ENCODE results near the gene SLC9A9.
A peak's percentile ranks its signal among the peaks of the same experiment; 100 is the strongest.

SLC9A9 gene

DNA sequence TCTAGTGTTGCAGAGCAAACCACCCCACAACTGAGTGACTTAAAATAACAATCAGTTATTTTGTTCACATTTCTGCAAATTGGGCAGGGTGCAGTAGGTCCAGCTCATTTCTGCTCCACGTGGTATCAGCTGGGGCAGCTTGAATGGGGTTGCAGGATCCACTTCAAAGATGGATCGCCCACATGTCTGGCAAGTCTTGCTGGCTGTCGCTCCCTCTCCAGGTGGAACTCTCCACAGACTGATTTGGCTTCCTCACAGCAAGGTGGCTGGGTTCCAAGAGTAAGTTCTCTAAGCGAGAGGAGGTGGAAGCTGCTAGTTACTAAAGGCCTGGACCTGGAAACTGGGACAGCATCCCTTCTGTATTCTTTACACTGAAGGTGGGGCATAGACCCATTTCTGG lies 213.3 kb downstream of the SLC9A9 start:
- peak; percentile 37 for DNase-seq

DNA sequence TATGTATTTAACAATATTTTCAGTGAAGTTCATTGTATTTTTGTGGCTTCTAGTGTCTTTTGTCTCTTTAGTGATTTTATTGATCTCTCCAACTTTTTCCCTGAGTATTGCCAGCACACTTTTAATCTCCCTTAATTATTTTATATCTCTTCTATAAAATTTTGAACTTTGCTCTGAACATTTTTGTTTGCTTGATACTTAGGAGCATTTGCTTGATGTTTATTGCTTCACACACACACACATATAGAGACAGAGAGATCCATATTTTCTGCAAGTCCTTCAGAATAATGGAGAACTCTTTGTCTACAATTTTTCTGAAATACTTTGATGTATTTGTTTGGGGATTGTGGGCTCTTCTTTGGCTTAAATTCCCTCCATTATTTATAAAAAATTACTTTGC lies 213.8 kb downstream of the SLC9A9 start:
- DNase-seq: no peak

DNA sequence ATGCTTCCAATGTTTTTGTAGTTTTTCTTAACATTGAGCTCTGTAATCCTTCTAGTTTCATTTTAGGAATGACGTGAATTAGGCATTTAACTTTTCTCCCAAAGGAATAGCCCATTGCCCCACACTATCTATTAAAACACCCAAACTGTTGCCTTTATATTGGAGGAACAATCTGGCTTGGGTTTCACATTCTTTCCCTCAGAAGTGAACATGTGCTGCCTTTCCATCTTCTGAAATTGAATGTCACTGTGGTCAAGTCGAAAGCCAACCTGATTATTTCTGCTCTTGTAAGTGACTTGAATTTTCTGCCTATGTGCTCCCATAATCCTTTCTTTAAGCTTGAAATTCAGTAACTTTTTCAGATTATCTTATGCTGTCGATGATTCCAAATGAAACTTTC lies 214.5 kb downstream of the SLC9A9 start:
- DNase-seq: no peak

DNA sequence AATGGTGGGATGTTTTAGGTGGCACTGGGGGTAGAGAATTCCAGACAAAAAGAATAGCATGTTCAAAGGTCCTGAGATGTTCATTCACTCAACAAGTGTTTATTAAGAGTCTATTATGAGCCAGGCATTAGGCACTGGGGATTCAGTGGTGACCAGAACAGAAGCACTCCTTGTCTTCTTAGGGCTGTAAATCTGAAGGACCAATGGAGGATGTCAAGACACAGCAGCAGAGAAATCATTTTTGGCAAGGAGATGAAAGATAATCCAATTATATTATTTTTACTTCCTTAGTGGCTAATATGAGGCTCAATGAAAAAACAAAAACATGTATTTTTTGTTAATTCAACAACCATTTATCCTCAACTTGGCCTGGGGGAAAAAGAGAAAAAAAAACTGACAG lies 218.5 kb downstream of the SLC9A9 start:
- no peak for DNase-seq

DNA sequence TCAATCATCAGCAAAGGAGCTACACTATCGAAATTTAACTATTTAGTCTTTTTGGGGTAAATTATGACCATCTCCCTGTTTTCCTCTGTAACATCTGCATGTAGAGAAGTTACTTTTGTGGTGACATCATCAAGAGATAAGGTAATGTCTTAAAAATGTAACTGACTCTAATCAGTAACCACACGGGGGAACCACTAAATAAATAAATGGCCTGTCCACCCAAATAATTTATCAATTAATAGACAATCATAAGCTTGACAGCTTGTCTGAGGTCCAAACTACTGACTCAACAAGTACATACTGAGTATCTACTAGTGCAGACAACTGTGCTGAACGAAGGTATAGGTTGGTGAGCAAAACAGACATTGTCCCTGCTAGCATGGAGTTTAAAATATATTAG lies 219.3 kb downstream of the SLC9A9 start:
- no peak for DNase-seq

DNA sequence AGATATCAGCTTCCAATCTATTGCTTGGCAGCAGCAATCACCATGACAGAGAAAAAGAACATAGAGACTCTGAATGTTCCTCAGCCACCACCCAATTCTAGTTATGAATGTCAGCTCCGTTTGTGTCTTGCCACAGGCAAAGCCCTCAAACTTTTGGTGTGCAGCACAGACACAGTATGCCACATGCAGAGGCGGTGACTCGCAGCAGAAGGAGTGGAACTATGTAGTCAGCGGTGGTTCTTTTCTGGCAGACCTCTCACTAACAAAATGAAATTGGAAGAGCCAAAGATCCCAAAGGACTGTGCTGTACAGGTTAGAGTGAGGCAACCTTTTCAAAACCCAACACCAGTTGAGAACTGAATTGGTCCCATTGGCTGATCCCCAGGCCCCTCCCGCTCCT lies 220.9 kb downstream of the SLC9A9 start:
- no peak for DNase-seq

DNA sequence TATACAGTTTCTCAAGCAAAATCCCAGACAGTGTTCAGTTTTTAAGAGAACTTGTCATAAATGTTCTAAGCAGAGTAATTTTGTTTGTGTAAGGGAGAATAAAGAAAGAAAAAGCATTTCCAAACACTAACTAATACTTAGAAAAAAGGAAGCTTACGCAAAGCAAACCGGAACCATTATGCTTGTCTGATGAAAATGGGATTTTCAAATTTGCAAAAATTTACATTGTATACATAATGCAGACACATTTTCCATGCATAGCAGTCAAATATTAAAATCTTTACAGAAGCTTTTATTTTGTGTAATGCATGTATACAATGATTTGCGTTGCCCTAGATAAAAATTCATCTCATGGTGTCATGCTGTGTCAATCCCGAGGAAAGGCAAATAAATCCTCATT lies 229.0 kb downstream of the SLC9A9 start:
- DNase-seq: no peak

DNA sequence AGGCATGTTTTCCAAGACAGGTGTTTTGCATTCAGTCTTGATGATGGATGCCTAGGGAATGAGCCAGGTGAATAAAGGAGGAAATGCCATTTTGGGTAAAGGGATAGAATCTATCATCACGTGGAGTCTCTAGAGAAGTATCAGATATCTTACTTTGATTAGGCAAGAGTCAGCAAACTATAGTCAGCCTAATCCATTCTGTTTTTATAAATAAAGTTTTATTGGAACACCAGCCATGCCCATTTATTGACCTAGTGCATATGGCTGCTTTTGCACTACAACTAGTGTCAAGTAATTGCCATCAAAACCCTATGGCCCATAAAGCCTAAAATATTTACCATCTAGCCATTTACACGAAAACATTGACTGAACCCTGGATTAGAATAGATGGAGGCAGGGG lies 231.2 kb downstream of the SLC9A9 start:
- no peak for DNase-seq

DNA sequence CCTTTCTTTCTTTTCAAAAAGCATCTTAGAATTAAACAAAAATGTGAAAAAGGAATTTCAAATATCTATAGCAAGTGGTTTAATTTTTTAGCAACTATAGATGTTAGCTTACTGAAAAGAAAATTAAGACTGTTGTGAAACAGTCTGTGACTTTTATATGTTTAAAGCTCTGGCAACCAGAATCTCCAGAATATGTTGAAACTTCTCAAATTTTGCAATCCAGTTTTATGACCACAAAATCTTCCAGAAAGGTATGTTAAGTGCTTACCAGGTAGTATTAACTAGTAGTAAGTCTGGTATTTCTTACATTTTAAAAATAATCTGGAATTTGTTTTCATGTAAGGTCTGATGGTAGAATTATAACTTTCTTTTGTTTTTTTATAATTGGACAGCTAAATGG lies 235.0 kb downstream of the SLC9A9 start:
- DNase-seq: no peak

DNA sequence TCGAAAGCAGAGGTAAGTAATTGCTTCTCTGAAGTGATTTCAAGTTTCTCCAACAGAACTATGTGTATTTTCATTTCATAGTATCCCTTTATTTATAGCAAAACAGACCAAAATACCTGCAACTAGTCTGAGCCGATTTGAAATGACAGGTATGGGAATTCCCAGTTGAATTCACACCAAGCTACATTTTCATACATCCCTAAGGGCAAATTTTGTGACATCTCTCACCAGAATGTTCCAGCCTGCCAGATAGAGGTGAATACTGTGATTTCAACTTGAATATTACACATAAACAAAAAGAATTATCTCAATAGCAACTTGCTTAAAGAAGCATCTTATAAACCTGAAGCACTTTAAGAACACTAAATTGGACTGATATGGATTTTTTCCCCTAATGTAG lies 235.7 kb downstream of the SLC9A9 start:
- no peak for DNase-seq

DNA sequence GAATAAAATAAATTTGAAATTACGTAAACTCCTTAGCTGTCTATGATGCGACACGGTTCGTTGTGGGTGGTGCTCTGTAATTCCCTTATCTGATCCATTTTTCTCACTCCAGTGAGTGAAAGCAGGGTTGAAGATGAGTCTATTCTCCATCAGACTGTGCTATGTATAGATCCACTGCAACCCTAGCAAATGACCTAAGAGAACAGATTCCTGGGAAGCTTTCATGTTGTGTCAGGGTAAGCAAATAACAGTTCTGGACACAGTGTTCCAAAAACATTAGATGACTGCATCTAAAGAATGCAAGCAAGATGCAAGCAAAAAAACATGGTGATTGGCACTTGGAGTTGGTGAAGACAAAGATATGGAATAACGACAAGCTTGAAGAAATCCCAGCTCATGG lies 239.3 kb downstream of the SLC9A9 start:
- no peak for DNase-seq

DNA sequence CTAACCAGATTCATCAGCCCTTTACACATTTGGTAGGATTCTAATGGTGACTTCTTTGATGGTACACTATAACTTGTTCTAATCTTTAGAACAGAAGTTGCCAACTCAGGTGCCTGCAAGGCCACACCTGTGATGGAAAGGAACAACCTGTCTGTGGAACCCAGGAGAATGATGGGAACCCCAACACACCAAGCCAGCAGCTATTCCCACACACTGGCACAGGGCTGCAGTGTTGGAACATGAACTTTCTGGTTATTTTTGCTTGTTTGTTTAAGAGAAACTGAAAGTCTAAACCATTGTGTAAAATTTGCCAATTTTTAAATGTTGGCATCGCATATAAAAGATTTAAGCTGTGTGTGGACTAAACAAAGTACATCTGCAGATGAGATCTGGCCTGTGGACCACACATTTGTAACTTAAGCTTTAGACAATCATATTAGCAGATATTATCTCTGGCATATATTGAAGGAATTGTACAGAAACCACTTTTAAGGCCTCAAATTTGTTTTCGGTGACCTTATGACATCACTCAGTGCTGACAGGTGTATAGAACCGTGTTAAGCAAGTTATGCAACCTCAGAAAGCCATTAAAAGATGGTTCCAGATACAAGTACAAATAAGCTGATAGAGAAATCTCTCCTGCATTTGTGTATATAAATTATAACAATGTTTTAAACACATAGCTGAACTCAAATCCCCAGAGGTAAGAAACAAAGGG lies 242.9 kb downstream of the SLC9A9 start:
- no peak for DNase-seq

DNA sequence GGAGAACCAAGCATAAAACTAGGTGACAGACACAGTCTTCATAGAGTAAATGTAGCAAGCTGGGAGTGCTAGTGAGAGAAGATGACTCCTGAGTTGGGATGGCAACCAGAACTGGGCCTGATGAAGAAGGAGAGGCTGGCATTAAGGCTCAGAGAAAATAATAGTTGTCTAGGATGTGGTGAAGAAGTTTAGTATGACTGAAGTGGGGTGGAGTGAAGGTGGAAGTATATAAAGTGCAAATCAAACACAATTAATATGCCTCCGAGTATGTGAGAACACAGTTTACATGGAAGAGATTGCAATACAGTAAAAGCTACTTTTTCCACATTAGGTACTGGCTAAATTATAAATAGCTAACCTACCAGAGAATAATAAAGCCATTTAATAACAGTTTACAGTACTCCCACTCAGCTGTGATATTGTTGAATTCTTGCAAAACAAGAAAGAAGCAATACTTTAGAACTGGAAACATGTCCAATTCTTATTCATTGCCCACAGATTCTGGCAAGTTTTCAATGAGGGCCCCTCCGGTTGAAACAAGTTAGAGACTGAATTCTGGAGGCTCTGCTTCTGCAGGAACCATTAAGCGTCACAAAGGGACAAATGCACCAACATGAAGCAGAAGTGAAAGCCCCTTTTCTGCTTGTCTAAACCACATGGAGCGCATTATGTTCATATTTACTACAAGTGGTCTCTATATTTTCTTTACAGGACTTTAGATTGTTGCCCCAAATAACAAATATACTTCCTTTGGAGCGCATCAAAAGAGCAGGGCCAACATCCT lies 243.7 kb downstream of the SLC9A9 start:
- no peak for DNase-seq

DNA sequence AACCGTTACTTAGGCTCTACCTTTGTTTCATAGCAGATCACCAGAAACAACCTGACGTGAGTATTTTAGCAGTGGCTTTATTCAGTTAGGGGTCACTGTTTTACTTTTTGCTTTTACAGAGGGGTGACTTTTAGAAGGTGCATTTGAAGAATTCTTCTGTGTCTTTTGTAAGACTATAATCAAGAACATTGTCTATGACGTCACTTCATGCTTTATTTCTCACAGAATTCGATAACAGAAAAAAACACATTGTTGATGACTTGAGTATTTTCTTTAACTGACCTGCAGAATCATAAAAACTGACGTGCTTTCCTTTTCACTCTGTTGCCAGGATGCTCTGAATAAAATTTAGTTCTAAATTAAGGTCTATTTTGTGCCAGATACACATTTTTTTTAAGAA lies 244.5 kb downstream of the SLC9A9 start:
- DNase-seq: no peak

DNA sequence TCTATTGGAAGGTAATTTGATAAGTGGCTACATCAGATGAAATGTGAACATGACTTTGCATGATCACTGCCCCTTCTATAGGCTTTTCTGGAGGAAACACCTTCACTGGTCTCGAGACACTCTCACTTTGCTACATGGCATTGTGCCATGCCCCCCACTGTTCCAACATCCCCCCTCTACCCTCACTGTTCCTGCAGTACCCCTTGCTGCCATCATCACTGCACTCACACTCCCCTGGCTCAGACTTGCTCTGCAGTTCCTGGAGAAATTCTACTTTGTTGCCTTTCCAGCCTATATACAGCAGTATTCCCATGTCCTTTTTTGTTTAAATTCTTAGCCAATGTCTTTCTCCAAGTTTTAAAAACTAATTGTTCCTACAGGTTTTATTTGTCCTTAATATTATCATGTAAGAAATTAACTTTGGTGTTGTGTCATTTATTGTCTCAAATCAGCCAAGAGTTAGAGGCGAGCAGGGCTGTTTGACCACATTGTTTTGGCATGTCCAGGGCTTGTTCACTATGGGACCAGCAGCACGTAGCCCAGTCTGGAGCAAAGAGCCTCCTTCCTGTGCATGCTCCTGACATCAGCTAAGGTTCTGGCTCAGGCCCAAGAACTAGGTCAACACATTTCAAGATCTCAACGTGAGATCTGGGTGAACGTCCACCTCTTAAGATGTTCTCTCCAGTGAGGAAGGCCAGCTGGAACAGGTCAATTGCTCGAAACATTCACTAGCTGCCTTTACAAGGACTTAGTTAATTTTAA lies 246.4 kb downstream of the SLC9A9 start:
- DNase-seq: peak; percentile 38

DNA sequence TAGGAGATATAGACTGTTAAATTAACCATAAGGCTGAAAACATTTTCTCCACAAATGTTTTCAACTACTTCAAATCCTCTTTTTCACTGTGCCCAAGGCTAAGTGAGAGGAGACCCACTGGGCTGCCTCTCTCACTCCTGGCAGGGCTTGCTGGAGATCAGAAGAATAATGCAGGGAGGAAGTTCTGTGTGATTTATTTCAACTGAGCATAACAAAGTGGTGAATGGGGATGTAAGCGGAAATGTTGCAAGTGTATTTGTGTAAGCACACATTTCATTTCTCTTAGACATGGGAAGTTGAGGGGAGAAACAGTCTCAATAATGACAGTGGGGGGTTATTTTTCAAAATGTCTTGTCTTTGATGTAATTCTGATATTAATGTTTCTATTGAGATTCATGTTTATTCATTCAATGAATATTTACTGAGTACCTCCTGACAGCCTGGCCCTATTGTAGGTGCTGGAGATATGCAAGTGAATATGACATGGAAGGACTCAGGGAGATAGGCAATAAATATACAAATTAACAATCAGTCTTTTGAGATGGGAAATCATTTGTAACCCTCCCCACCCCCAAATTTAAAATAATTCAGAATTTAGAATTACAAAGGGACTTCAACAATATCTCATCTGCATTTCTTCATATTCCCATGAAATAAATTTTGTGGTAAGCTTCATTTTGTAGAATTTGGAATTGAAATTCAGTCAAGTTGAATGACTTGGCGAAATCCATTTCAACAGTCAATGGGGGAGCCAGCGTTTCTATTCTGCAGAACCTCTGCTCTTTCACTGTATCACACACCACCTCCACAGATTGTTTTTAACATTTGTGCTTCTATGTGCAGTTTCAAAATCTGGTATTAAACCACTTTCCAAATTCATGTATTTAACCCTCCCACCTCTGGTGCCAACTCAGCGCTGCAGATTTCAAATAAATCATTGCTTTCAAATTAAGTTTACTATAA lies 247.2 kb downstream of the SLC9A9 start:
- DNase-seq: no peak

DNA sequence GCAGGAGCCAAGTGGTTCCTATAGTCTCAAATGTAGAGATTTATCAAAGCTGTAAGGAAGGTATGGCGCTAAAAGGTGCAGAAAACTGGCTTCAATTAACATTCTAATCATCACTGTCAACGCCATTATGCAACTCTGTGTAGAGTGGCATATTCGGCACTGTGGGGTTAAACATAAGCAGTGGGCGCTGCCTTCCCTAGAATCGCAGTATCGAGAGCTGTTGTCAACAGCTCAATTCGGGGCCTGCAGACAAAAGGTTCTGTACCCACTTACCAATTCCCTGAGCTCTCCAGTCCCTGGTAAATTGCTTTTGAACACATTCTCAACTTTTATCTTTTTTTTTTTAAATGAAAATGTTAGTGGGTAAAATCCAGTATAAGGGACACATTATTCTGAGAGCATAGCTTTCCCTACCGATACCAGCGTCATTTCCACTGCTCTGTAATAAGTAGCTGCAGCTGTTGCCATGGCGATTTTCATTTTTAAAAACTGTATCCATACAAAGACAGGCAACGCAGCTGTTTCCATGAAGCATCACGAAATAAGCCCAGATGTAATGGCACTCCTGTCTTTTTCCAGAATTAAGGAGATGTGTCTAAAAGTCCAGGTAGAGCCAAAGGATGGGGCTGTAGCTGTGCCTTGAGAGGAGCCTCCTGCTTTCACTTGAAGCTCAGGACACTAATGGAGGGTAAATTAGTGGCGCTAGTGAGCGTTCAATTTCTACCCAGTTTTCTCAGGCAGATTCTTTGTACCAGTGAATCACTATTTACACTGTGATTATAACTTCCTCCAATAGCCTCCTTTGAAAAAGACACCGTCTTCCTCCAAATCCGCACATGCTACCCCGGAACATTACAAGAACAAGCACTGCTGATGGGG lies 250.3 kb downstream of the SLC9A9 start:
- no peak for DNase-seq

DNA sequence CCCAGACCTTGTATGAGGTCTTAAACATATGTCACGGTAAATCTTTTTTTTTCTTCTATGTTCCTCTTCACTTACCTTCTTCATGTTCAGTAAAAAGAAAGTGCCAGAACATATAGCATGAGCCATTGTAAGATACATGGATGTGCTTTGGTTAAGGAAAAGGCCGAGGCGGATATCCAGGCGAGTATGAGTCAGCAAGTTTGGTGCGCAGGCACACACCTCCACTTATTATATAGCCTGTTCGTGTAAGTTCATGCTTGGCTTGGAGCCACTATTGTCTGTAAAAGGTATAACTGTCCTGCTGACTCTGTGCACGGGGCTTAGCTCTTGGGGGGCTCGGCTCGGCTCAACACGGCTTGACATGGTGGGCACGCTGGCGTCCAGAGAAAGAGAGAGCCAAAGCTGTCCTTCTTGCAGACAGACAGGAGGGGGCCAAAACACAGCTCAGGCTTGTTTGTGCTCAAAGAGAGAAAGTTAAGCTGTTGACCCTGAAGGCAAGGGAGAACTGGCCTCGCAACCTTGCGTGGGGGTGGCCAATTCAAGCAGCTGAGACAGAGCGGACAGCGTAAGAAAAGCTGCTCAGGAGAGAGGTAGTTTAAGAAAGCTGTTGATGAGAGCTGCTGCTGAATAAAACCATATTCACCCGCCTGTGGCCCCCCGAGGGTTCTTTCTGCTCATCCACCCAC lies 251.2 kb downstream of the SLC9A9 start:
- DNase-seq: no peak

DNA sequence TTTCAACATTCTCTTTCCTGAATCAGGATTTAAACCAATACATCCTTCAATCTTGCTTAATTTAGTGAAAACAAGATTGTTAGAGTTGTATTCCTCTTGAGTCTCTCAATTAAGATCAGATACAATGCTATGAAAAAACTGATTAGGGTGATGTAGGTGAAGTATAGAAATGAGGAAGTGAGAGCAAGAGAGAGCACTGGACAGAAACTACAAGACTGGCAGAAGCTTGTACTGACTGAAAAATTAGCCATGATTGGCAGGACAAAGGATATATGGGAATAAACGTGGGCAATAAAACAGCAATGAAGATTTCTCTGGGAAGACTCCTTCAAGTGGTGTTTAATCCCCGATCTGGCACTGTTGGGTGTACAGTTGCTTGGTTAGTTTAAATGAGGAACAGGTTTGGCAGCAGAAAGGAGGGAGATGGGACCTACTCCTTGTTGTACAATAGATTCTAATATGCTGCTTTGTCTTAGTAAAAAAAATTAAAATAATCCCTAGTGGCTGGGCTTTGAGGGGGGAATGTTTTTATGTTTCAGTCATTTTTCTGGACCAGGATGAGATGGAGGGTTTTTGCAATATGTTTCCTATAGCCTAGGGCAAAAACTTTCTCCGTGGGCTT lies 252.7 kb downstream of the SLC9A9 start:
- DNase-seq: no peak

DNA sequence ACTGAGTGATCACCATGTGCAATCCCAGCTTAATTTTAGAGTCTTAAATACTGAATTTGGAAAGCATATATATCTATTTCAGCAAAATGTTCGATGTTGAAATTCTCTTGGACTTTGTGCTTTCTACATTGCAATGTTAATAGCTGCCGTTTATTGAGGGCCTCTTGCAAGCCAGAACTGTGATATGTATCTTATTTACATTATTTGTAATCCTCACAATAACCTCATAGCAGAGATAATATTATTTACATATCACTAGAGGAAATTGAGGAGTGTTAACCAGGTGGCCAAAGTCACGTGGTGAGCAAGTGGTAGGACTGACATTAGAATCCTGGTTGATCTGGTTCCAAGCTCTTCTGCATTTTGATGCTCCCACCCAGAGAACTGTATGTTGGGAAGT lies 254.1 kb downstream of the SLC9A9 start:
- peak; percentile 66 for DNase-seq

DNA sequence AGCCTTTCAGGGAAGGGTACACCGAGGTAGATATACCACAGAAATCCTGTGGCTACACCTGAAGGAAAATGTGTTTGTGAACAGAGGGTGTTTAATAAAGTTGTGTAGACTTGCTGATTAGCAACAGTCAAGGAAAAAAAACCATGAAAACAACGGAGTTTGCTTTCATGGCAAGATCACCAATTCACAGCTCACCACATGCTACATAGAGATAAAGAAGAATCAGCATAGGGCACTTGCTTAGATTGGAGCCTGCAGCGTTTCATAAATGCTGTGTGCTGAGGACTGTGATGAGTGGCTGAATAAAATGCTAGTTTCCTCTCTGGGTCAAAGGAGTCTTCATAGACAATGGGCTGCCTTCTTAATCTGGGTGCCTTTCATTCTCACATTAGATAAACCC lies 257.6 kb downstream of the SLC9A9 start:
- DNase-seq: no peak
